Duodenal mucosa (tissue), 2 donors: ENCODE measurements around the gene PRICKLE2.

Experiments used
- H3K27ac ChIP-seq: one replicate; pipeline ENCODE4 v1.7.0; 2013; ENCODE audit warnings: low read depth, low read length
- H3K27me3 ChIP-seq, 2 donors: one replicate each; pipeline ENCODE4 v1.7.0; 2013; ENCODE audit warnings: low read length in 2 of 2, control low read depth in 1 of 2; ENCODE audit not compliant: insufficient read depth in 2 of 2, control insufficient read depth in 1 of 2
- H3K36me3 ChIP-seq, 2 donors: one replicate each; pipeline ENCODE4 v1.7.0; 2013; ENCODE audit warnings: low read length in 2 of 2, control low read depth in 1 of 2; ENCODE audit not compliant: insufficient read depth in 2 of 2, control insufficient read depth in 1 of 2
- H3K4me1 ChIP-seq, 2 donors: one replicate each; pipeline ENCODE4 v1.7.0; 2013; ENCODE audit warnings: low read length in 2 of 2, control low read depth in 1 of 2; ENCODE audit not compliant: insufficient read depth in 2 of 2, control insufficient read depth in 1 of 2
- H3K4me3 ChIP-seq, 2 donors: one replicate each; pipeline ENCODE4 v1.7.0; 2013; ENCODE audit warnings: low read length in 2 of 2, low read depth in 1 of 2
- H3K9ac ChIP-seq, 2 donors: one replicate each; pipeline ENCODE4 v1.7.0; 2013; ENCODE audit warnings: low read length in 2 of 2, low read depth in 1 of 2
- H3K9me3 ChIP-seq, 2 donors: one replicate each; pipeline ENCODE4 v1.7.0; 2013; ENCODE audit warnings: low read length in 2 of 2, control low read depth in 1 of 2; ENCODE audit not compliant: control insufficient read depth in 1 of 2

The PRICKLE2 gene

DNA sequence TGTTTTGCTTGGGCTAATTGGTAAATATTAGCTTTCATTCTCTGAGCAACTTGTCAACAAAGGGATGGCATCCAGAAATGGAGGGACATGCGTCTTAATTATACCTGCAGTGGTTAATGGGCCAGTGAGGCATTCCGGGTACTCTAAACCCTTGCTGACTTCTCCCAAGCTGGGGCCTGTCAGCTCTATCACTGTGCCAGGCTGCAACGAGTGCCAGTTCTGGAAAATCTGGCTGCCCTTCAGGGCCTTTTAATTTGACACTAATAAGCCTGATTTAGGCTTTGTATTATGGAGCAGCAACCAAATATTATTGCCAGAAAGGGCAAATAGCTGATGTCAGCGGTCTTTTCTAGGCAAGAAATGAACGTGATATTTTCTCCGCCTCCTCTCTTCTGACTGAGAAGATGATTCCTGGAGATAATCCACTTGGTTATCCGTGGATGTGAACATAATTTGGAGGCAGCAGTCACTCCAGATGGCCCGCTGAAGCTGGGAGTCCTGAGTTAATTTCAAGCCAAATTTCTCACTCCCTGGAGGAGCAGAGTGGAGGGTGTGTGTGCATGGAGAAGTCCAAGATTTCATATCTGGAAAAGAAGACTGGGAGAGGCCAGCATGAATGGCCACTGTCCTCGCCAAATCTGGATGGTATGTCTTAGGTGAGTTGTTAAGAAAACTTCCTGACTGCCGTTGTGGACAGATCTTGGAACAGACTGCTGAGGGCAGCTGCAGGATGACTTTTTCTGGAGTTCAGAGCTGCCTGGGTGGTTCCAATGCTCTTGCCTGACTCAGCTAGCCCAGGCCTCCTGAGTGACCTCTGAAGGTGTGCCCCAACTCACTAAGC is 157.5 kb downstream of the PRICKLE2 start:
- Histone ChIP-seq H3K36me3 (no peaks in the 10 kb centered on the region), H3K9me3 (no peaks in the 10 kb centered on the region), H3K27ac (no peak overlapping the region), H3K4me3 (no peak overlapping the region), H3K4me1 (no peaks in the 10 kb centered on the region), H3K27me3 (no peaks in the 10 kb centered on the region), H3K9ac (no peak overlapping the region)

- H3K27ac ChIP-seq, result no peak overlapping the region
- no peaks in the 10 kb centered on the region for H3K4me1 ChIP-seq
- H3K4me3 ChIP-seq, result no peak overlapping the region
- no peak overlapping the region for H3K9ac ChIP-seq
- no peaks in the 10 kb centered on the region for H3K27me3 ChIP-seq
- H3K9me3 ChIP-seq, result no peaks in the 10 kb centered on the region
- H3K36me3 ChIP-seq, result no peaks in the 10 kb centered on the region
Measured at GRCh38 chr3:64064804-64065203, 160.5 kb downstream of the PRICKLE2 start.

GRCh38 chr3:64063983-64064438 is 161.3 kb downstream of the PRICKLE2 start:
- H3K27me3 ChIP-seq, result no peaks in the 10 kb centered on the region
- H3K9me3 ChIP-seq, result no peaks in the 10 kb centered on the region
- H3K36me3 ChIP-seq, result no peaks in the 10 kb centered on the region
- no peaks in the 10 kb centered on the region for H3K4me1 ChIP-seq
- H3K4me3 ChIP-seq, result no peak overlapping the region
- no peak overlapping the region for H3K9ac ChIP-seq
- H3K27ac ChIP-seq, result no peak overlapping the region

DNA sequence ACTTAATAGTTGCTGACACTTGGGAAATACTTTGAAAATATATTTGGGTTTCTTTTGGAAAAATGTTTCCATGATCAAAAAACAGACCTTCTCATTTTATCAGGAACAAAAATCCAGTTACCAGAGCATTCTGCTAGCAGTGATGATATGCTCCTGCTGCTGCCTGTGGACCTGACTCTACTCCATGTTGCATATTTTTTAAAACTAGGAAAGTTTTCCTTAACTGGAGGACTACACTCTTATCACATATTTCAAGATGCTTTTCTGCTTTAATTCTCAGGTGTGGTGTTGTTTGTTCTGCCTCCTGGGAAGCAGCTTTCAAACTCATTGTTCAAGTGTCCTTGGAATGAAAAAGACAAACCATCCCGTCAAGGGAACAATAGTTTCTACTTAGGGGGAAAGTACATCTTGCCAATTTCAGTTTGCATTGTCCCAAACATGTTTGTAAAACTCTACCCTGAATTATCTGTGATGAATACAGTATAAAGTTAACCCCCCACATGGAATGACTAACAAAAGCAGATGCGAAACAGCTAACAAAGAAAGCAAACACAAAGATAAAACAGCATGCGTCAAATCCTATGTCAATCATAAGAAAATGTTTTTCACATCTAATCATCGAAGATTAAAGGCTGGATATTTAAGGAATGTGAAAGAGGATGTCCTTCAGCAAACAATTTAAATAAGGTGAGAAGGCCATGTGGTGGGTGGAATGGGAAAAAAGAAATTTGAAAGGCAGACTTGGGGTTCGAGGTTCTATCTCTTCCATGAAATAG is 161.9 kb downstream of the PRICKLE2 start:
- no peaks in the 10 kb centered on the region for H3K9me3 ChIP-seq
- no peaks in the 10 kb centered on the region for H3K4me1 ChIP-seq
- no peak overlapping the region for H3K4me3 ChIP-seq

GRCh38 chr3:64061628-64062027 is 163.6 kb downstream of the PRICKLE2 start:
- Histone ChIP-seq H3K27ac (no peak overlapping the region), H3K27me3 (peaks cover 0 to 3% of the 10 kb centered on the region in 2 donors), H3K4me1 (no peaks in the 10 kb centered on the region), H3K9me3 (no peaks in the 10 kb centered on the region), H3K36me3 (no peaks in the 10 kb centered on the region), H3K4me3 (no peak overlapping the region), H3K9ac (no peak overlapping the region)

More for the DNA sequence above, 161.9 kb downstream of the PRICKLE2 start:
- Histone ChIP-seq H3K36me3 (no peaks in the 10 kb centered on the region), H3K27ac (no peak overlapping the region), H3K27me3 (no peaks in the 10 kb centered on the region), H3K9ac (no peak overlapping the region)

DNA sequence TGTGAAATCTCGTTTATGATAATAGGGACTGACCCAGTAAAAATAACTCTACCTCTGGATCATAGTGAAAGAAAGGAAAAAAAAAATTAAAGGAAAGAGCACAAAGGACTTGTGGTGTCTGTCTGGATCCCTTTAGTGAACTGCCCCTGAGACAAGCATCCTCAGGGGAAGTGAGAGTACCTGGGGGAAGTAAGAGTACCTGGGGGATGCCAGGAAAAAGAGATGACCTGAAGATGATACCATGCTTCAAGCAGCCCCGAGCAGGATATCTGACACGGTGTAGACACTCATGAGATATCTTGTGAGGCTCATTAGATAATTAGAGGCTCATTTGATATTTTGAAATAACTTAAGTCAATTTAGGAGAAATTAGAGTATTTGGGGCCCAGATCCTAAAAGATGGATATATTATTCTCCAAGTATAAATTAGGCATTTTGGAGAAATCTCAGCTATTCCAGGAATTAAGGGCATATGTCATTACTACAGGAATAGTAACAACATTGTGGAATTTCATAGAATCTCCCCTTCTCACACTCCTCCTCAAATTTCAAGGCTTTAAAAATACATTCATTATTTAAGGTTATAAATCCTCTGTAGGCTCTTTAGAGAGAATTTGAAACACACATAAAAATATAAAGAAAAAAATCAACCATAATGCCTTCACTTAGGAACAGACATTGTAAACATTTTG is 165.6 kb downstream of the PRICKLE2 start:
- Histone ChIP-seq H3K4me3 (no peak overlapping the region), H3K9ac (no peak overlapping the region), H3K9me3 (no peaks in the 10 kb centered on the region), H3K27ac (no peak overlapping the region), H3K36me3 (no peaks in the 10 kb centered on the region), H3K27me3 (peaks cover 0 to 3% of the 10 kb centered on the region in 2 donors), H3K4me1 (no peaks in the 10 kb centered on the region)

GRCh38 chr3:64058566-64058965 is 166.7 kb downstream of the PRICKLE2 start:
- H3K36me3 ChIP-seq, result no peaks in the 10 kb centered on the region
- H3K9me3 ChIP-seq, result no peaks in the 10 kb centered on the region
- no peak overlapping the region for H3K9ac ChIP-seq
- no peaks in the 10 kb centered on the region for H3K4me1 ChIP-seq
- peaks cover 0 to 3% of the 10 kb centered on the region in 2 donors for H3K27me3 ChIP-seq
- H3K4me3 ChIP-seq, result no peak overlapping the region
- H3K27ac ChIP-seq, result no peak overlapping the region

GRCh38 chr3:64057231-64057630 is 168.0 kb downstream of the PRICKLE2 start:
- Histone ChIP-seq H3K27me3 (peaks cover 0 to 3% of the 10 kb centered on the region in 2 donors), H3K36me3 (no peaks in the 10 kb centered on the region)

DNA sequence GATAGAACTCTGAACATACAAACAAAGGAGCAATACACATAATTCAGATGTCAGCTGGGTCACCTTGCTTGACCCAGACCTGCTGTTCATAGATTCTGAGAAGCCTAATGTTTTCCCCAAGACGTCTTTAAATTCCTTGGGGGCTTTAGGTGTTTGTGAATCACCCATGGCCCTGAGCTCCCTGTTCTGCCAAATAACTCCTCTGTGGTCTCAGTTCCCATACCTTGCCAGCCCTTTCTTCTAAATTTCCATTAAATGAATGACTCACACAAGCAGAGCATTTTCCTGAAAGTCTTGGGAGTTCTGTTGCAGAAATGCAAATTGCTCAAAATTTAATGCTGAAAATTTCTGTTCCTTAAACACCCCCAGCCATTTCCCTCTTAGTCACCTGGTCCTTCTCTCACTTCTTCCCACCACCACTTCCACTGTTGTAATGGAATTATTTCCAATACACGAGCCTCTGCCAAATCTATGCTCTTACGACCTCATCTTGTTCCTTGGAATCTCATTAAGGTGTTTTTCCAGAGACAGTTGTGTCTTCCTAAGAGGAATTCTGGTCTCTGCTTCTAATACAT is 168.6 kb downstream of the PRICKLE2 start:
- no peak overlapping the region for H3K27ac ChIP-seq
- H3K36me3 ChIP-seq, result no peaks in the 10 kb centered on the region
- no peaks in the 10 kb centered on the region for H3K4me1 ChIP-seq
- H3K27me3 ChIP-seq, result peaks cover 0 to 3% of the 10 kb centered on the region in 2 donors
- no peak overlapping the region for H3K4me3 ChIP-seq
- no peak overlapping the region for H3K9ac ChIP-seq
- no peaks in the 10 kb centered on the region for H3K9me3 ChIP-seq

More at GRCh38 chr3:64057231-64057630, 168.0 kb downstream of the PRICKLE2 start:
- Histone ChIP-seq H3K9me3 (no peaks in the 10 kb centered on the region), H3K4me3 (no peak overlapping the region), H3K4me1 (no peaks in the 10 kb centered on the region), H3K9ac (no peak overlapping the region), H3K27ac (no peak overlapping the region)
